Fibroblast of villous mesenchyme (primary cell): ENCODE measurements around the gene TFPI. TPM values are rescaled to one million over a fixed set of nuclear protein-coding genes. Genes with fewer than 3 reads are reported as not detected.
A peak's percentile ranks its signal among the peaks of the same experiment; 100 is the strongest.

Source experiments
- DNase-seq: peaks from one replicate; pipeline ENCODE4 v3.0.0-alpha.2; 2010; ENCODE audit warnings: low read depth
- H3K4me3 ChIP-seq: 2 replicates; pipeline ENCODE4 v1.5.1; 2011; ENCODE audit warnings: low read depth, mild to moderate bottlenecking, low read length
- total RNA-seq: library from RNA; depleted of rRNA; stranded (reverse); fragments of >200 nt; gene quantifications from 2 replicates; pipeline ENCODE4 v1.2.3, GENCODE V29; 2012
- TF ChIP-seq, protein P1 (sequence below): IDR thresholded peaks from 2 replicates; pipeline ENCODE4 v1.5.1; 2012; ENCODE audit warnings: low read depth, mild to moderate bottlenecking, low read length; ENCODE audit not compliant: insufficient read depth

TFPI gene
- total RNA-seq, 1 donor = 126 TPM

- TF ChIP-seq, protein P1, sequence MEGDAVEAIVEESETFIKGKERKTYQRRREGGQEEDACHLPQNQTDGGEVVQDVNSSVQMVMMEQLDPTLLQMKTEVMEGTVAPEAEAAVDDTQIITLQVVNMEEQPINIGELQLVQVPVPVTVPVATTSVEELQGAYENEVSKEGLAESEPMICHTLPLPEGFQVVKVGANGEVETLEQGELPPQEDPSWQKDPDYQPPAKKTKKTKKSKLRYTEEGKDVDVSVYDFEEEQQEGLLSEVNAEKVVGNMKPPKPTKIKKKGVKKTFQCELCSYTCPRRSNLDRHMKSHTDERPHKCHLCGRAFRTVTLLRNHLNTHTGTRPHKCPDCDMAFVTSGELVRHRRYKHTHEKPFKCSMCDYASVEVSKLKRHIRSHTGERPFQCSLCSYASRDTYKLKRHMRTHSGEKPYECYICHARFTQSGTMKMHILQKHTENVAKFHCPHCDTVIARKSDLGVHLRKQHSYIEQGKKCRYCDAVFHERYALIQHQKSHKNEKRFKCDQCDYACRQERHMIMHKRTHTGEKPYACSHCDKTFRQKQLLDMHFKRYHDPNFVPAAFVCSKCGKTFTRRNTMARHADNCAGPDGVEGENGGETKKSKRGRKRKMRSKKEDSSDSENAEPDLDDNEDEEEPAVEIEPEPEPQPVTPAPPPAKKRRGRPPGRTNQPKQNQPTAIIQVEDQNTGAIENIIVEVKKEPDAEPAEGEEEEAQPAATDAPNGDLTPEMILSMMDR = no peak
- H3K4me3 ChIP-seq = no peak overlapping the region
- no peak for DNase-seq
Observed at GRCh38 chr2:187483537-187483936, 70.7 kb downstream of the TFPI start.

GRCh38 chr2:187482796-187483195 is 71.4 kb downstream of the TFPI start:
- DNase-seq = no peak
- no peak overlapping the region for H3K4me3 ChIP-seq
- TF ChIP-seq, protein P1 = no peak

DNA sequence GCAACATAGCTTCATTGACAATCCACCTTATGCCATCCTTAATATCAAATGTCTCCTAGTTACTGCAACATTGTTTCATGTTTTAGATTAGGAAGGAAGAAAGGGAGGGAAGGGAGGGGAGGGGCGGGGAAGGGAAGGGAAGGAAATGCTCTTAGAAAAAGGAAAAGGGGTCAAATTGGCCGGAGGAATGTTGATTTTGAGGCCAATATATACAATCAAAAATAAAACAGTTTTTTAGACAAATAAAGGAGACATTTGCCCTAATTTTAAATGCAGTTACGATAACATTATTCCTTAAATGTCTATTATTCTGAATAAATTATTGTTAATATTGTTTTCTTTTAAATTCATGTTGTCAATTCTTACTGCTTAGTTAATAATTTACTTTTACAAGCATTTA is 72.7 kb downstream of the TFPI start:
- DNase-seq = no peak
- H3K4me3 ChIP-seq = no peak overlapping the region
- TF ChIP-seq, protein P1 = no peak

DNA sequence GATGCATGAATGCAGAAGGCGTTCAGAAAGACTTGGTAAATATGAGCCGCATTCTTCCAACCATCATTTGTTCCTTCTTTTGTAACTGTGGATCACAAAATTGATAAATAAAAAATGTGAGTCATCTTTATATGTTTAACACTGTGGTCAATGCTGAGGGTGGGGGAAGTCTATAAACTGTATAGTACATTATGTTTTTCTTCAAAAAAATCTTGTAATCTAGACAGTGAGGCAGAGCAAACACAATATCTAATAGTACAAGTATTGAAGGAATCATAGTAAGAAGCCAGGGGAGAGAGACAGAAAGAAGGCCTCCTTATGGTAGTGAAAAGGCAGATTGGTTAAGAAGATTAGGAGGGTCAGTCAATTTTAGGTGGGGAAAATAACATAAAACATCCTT is 75.5 kb downstream of the TFPI start:
- DNase-seq = peak; percentile 26
- TF ChIP-seq, protein P1 = no peak
- H3K4me3 ChIP-seq = no peak overlapping the region

- DNase-seq = no peak
- TF ChIP-seq, protein P1 = no peak
Observed at GRCh38 chr2:187477051-187477450, 77.2 kb downstream of the TFPI start.

GRCh38 chr2:187475499-187476248 is 78.6 kb downstream of the TFPI start:
- no peak for DNase-seq
- H3K4me3 ChIP-seq = no peak overlapping the region
- TF ChIP-seq, protein P1 = no peak

More at GRCh38 chr2:187477051-187477450, 77.2 kb downstream of the TFPI start:
- H3K4me3 ChIP-seq = no peak overlapping the region

- no peak for DNase-seq
- no peak overlapping the region for H3K4me3 ChIP-seq
- TF ChIP-seq, protein P1 = no peak
Observed at GRCh38 chr2:187470698-187471097, 83.5 kb downstream of the TFPI start.
